ENCODE data around the gene IGSF3. TPM values are rescaled to one million over a fixed set of nuclear protein-coding genes. Genes with fewer than 3 reads are reported as not detected.

The IGSF3 gene
- total RNA-seq: 19.9 TPM
- long read RNA-seq, full-length matches to known transcripts: 4 of 21 reads
- long read RNA-seq, partial matches to known transcripts: 15 of 21 reads
- long read RNA-seq, other reads (novel, unspliced or antisense): 2 of 21 reads

GRCh38 chr1:116667575-116668105, at the start of gene IGSF3:
Gene IGSF3 (minus strand): TSS chr1:116667733. CDS start chr1:116666326, 1,407 bp downstream.
- peak; percentile 82 for DNase-seq
- peak within 1 kb of the TSS; percentile 63 for H3K27ac ChIP-seq (replicated peaks)
- TF ChIP-seq CTCF (IDR thresholded peaks at IDR 0.05; ENCODE audit: borderline replicate concordance): no peak
- H3K4me1 ChIP-seq: peaks cover 35% of the 10 kb centered on the region
- H3K4me3 ChIP-seq: peak within 1 kb of the TSS; percentile 81
- H3K9me3 ChIP-seq (replicated peaks): no peaks in the 10 kb centered on the region
- intact Hi-C loops (cut with micrococcal nuclease): loop anchor here (10.0 kb wide), 1 partner anchor 93 kb away; the partner anchor contains the start of gene CD58
- H3K36me3 ChIP-seq: no peaks in the 10 kb centered on the region
- peaks cover 27% of the 10 kb centered on the region for H3K27me3 ChIP-seq (ENCODE audit: low read depth)

GRCh38 chr1:116717318-116717717, 49.8 kb upstream of the IGSF3 start:
- Histone ChIP-seq H3K27me3 (ENCODE audit: low read depth) (peaks cover 4% of the 10 kb centered on the region), H3K9me3 (replicated peaks) (no peaks in the 10 kb centered on the region), H3K27ac (replicated peaks) (no peak overlapping the region), H3K4me1 (no peaks in the 10 kb centered on the region), H3K4me3 (no peak overlapping the region), H3K36me3 (no peaks in the 10 kb centered on the region)
- no peak for TF ChIP-seq CTCF (IDR thresholded peaks at IDR 0.05; ENCODE audit: borderline replicate concordance)
- no peak for DNase-seq
- intact Hi-C loops (cut with micrococcal nuclease): no loop called here

- no peaks in the 10 kb centered on the region for H3K9me3 ChIP-seq (replicated peaks)
- DNase-seq: no peak
- H3K4me3 ChIP-seq: no peak overlapping the region
- intact Hi-C loops (cut with micrococcal nuclease): no loop called here
- H3K27ac ChIP-seq (replicated peaks): no peak overlapping the region
- no peaks in the 10 kb centered on the region for H3K36me3 ChIP-seq
- H3K27me3 ChIP-seq (ENCODE audit: low read depth): peaks cover 4% of the 10 kb centered on the region
- H3K4me1 ChIP-seq: peaks cover 2% of the 10 kb centered on the region
- no peak for TF ChIP-seq CTCF (IDR thresholded peaks at IDR 0.05; ENCODE audit: borderline replicate concordance)
Observed at GRCh38 chr1:116716391-116716790, 48.9 kb upstream of the IGSF3 start.

GRCh38 chr1:116713474-116713873, 45.9 kb upstream of the IGSF3 start:
- Histone ChIP-seq H3K27ac (replicated peaks) (no peak overlapping the region), H3K36me3 (no peaks in the 10 kb centered on the region), H3K4me3 (no peak overlapping the region), H3K27me3 (ENCODE audit: low read depth) (peaks cover 4% of the 10 kb centered on the region), H3K9me3 (replicated peaks) (no peaks in the 10 kb centered on the region), H3K4me1 (peaks cover 11% of the 10 kb centered on the region)
- TF ChIP-seq CTCF (IDR thresholded peaks at IDR 0.05; ENCODE audit: borderline replicate concordance): no peak
- DNase-seq: no peak
- intact Hi-C loops (cut with micrococcal nuclease): no loop called here

- no peak for DNase-seq
- no peak for TF ChIP-seq CTCF (IDR thresholded peaks at IDR 0.05; ENCODE audit: borderline replicate concordance)
- peaks cover 4% of the 10 kb centered on the region for H3K27me3 ChIP-seq (ENCODE audit: low read depth)
- H3K4me3 ChIP-seq: no peak overlapping the region
- no peaks in the 10 kb centered on the region for H3K36me3 ChIP-seq
- H3K4me1 ChIP-seq: peaks cover 11% of the 10 kb centered on the region
- H3K9me3 ChIP-seq (replicated peaks): no peaks in the 10 kb centered on the region
- H3K27ac ChIP-seq (replicated peaks): no peak overlapping the region
- intact Hi-C loops (cut with micrococcal nuclease): no loop called here
Observed at GRCh38 chr1:116712510-116712909, 45.0 kb upstream of the IGSF3 start.
